ENCODE results near the gene DDX39A.
A peak's percentile ranks its signal among the peaks of the same experiment; 100 is the strongest.

DDX39A gene

GRCh38 chr19:14434543-14435319 lies 15.6 kb upstream of the DDX39A start:
- DNase-seq (ENCODE audit: low read depth in 2 of 2) = no peak

- no peak for DNase-seq (ENCODE audit: low read depth in 2 of 2)
Observed at GRCh38 chr19:14433554-14434501, 14.7 kb upstream of the DDX39A start.

DNA sequence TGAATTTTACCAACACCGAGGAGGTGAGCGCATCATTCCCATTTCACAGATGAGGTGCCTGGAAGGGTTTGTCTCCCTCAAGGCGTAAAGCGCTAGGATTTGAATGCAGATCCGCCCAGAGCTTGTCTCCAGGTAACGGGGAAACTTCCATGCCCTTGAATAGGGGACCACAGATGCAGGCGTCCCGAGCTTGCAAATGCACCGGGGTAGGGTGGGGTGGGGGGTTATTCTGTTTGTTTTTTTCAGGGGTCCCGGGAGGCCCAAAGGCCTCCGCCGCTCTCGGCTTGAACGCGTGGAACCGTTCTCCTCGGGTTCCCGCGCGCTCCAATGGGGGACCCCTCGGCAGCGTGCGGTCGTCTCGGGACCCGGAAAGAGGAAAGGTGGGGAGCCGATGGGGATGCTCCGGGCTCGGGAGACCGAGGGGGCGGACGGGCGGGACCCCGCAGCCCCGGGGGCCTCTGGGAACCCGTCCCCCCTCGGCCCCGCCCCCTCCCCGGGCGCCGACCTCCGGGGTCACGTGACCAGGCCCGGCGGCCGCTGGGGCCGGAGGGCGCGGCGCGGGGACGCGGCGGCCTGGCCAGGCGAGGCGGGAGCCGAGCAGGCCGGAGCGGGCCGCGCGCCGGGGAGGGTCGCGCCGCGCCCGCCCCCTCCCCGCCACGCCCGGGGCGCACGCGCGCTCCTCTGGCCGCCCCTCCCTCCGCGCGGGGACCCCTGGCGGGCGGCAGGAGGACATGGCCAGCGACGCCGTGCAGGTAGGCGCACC lies 13.8 kb upstream of the DDX39A start, which contains the start of gene PKN1:
TSS of gene PKN1 (plus strand) at position 516 of the 763 bp plus-strand sequence. CDS start at position 732, 216 bp downstream.
- no peak for DNase-seq (ENCODE audit: low read depth in 2 of 2)

DNA sequence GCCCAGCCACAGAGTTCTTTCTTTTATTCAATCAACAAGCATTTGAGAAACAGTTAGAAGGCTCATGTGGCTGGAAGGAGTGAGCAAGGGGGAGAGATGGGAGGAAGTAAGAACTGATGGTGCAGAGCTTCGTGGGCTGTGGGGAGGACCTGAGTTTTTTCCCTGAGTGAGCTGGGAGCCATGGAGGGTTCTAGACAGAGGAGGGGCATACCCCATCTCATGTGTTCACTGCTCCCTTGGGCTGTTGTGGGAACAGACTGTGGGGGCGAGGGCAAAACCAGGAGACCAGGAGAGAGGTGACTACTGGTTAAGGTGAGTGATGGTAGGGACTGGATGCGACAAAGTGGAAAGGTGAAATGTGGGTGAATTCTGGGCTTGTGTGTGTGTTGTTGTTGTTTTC lies 11.6 kb upstream of the DDX39A start:
- no peak for DNase-seq (ENCODE audit: low read depth in 2 of 2)

GRCh38 chr19:14428882-14429416 lies 9.8 kb upstream of the DDX39A start:
- DNase-seq (ENCODE audit: low read depth in 2 of 2) = no peak

- no peak for DNase-seq (ENCODE audit: low read depth in 2 of 2)
Observed at GRCh38 chr19:14427461-14427860, 8.3 kb upstream of the DDX39A start.

GRCh38 chr19:14425696-14426138 lies 6.6 kb upstream of the DDX39A start:
- no peak for DNase-seq (ENCODE audit: low read depth in 2 of 2)

DNA sequence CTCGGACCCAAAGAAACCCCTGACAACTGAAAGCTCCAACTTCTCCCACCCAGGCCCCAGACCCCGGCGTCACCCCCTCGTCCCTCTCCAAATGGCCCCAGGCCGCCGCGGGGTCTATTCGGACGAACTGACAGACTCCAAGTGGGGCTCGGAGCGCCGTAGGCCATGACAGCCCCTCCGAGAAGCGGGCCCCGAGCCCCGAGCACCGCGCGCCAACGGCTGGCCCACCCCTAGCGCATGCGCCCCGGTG lies 360 bp downstream of the DDX39A start:
- peak in 1 of 2 experiments; percentile 38 for DNase-seq (ENCODE audit: low read depth in 2 of 2)

- no peak for DNase-seq (ENCODE audit: low read depth in 2 of 2)
Observed at GRCh38 chr19:14416817-14417231, 2.3 kb downstream of the DDX39A start.

DNA sequence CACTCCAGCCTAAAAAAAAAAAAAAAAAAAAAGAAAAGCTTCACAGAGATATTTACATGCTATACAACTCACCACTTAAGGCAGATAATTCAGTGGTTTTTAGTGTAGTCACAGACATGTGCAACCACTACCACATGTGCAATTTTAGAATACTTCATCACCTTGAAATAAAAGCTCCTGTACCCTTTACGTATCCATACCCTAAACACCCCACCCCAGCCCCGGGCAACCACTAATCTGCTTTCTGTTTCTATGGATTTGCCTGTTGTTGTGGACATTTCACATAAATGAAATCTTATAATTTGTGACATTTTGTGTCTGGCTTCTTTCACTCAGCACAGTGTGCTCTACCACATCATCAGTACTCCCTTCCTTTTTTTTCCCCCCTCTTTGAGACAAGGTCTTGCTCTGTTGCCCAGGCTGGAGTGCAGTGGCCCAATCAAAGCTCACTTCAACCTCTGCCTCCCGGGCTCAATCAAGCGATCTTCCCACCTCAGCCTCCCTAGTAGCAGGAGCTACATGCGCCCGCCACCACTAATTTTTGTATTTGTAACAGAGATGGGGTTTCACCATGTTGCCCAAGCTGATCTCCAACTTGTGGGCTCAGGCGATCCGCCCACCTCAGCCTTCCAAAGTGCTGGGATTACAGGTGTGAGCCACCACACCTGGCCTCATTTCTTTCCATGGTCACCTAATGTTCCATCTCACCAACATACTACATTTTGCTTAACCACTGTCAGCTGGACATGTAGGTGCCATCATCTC lies 4.0 kb downstream of the DDX39A start:
- no peak for DNase-seq (ENCODE audit: low read depth in 2 of 2)

DNA sequence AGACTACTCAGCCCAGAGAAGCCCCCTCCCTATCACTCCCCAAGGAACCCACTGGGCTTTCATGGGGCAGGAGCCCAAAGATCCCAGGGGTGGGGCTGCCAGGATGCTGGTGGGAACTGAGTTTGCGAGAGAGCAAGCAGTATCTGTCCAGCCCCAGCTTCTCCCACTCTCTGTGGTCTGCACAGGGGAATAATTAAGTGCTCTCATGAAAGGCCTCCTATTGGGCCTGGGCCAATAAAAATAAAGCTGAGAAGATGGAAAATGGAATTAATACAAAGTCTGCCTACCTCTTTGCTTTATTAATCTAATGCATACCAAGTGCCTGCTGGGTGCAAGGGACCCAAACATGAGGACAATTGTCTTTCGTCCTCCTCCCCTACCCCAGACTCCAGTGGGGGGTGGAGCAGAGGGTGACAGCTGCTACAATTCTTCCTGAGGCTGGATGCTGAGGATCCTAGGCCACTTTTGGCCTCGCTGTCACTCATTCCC lies 5.4 kb downstream of the DDX39A start:
- DNase-seq (ENCODE audit: low read depth in 2 of 2) = peak in 1 of 2 experiments; percentile 30

DNA sequence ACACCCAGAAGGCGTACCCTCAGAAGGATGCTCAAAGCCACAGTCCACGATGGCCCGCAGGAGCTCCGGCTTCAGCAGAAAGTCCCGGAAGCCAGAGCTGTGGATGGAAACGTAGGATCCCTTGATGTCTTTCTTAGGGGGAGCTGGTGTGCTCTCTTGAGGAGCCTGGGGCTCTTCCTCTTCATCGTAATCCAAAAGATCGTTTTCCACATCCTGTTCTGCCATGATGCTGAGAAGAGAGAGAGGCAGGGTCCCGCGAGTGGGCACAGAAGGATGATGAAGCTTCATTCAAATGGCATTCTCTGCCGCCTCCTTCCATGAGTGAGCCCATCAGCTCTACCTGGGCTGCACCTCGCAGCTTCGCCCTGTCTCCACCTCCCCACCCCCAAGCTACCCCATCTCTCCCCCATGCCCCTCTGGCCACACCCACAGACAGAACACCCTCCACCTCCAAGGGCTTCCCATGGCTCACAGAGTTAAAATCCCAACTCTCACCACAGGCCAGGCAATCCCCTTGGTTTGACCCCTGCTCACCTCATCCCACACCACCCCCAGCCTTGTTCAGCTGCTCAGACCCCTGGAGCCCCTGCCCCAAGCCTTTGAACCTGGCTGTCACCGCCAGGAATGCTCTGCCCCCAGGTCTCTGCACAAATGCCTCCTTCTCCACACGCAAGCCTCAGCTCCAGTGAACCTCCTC lies 6.0 kb downstream of the DDX39A start:
- DNase-seq (ENCODE audit: low read depth in 2 of 2) = no peak

DNA sequence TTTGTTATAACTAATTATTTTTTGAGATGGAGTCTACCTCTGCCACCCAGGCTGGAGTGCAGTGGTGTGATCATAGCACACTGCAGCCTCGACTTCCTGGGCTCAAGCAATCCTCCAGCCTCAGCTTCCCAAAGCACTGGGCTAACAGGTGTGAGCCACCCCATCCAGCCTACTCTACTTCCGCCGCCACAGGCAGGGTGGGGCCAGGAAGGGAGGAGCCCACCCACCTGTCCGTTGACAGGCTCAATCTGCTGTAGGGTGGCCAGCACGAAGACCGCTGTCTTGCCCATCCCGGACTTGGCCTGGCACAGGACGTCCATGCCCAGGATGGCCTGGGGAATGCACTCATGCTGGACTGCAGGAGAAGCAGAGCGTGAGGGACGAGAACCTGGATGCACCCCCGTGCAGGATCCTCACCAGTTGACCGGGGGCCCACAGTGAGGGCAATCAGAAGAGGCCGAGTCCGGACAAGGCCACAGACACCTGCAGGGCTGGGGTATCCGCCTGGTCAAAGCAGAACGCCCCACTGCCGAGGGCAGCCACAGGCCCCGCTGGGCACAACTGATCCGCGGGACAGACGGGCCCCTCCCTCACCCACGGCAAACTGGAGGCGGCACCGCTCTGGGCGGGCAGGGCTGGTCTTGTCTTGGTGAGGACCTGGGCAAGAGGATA lies 6.7 kb downstream of the DDX39A start:
- DNase-seq (ENCODE audit: low read depth in 2 of 2) = no peak

DNA sequence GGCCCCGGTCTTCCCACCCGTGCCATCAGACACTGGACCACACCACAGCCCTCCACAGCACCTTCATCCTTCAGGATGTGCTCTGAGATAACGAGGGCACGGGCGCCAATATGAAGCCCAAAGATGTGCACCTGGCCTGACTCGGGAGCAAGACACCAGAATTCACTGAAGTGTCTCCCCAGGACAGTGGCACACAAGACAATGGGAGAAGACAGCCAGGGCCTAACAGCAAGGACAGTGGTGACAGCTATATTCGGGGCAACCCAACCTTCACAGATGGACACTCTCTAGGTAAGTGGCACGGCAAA lies 7.2 kb downstream of the DDX39A start:
- DNase-seq (ENCODE audit: low read depth in 2 of 2) = no peak

GRCh38 chr19:14411161-14411937 lies 7.8 kb downstream of the DDX39A start:
- DNase-seq (ENCODE audit: low read depth in 2 of 2) = no peak

DNA sequence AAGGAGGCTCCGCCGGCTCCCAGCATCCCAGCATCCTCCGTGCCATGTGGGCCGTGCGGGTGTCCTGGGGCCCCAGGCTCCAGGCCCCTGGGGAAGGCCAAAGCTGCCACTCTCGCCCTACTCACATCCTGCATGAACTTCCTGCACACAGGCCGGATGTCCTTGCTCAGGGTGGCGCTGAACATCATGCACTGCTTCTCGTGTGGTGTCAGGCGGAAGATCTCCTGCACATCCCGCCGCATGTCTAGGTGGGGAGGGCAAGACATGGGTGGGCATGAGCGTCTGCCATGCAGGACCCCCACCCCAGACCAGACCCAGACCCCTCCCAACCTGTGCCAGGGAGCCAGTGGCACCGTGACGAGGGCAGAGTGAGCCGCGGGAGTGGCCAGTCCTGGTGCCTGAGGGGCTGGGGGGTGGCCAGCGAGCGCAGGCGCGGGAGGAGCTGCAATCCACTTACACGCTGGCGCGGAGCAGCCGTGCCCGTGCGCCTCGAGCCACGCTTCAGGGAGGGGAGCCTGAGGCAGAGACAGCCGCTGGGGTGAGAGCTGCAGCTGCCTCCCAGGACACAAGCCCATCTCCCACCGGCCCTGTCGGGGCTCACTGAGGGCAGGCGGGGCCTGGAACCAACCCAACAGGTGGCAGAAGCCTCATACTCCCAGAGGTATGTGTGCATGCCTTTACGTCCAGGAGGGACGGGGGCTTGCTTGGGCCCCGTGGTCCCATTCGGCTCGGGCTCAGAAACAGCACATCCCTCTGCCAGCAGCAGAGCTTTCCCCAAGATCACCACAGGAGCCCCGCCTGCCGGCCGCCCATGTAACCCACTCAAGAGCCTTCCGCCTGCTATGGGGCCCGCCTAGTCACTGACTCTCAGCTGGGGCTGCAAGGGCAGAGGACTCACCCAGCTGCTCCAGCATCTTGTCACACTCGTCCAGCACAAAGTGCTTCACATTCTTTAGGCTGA lies 8.8 kb downstream of the DDX39A start:
- no peak for DNase-seq (ENCODE audit: low read depth in 2 of 2)

GRCh38 chr19:14409146-14410023 lies 9.8 kb downstream of the DDX39A start:
- DNase-seq (ENCODE audit: low read depth in 2 of 2) = no peak

All from fibroblast of skin of left quadriceps (primary cell).